HG03175 (cell line): ENCODE data around the gene ZDHHC11B.
"Not testable (repeated sequence)": the region's sequence is repeated elsewhere in the genome, so short reads cannot be mapped to it uniquely, and the experiment has no call there.

Experiments
- ATAC-seq: cut with Tn5 transposase; IDR thresholded peaks from one replicate; pipeline ENCODE4 v1.9.1; 2021; ENCODE audit warnings: mild to moderate bottlenecking, moderate library complexity; ENCODE audit not compliant: unreplicated experiment

ZDHHC11B gene

DNA sequence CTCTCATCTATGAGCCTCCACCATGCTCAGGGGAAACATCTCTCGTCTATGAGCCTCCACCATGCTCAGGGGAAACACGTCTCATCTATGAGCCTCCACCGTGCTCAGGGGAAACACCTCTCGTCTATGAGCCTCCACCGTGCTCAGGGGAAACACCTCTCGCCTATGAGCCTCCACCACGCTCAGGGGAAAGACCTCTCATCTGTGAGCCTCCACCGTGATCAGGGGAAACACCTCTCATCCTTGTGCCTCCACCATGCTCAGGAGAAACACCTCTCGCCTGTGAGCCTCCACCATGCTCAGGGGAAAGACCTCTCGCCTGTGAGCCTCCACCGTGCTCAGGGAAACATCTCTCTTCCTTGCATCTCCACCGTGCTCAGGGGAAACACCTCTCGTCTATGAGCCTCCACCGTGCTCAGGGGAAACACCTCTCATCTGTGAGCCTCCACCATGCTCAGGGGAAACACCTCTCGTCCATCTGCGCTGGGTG, 30.3 kb downstream of the ZDHHC11B start:
- not testable (repeated sequence) for ATAC-seq

DNA sequence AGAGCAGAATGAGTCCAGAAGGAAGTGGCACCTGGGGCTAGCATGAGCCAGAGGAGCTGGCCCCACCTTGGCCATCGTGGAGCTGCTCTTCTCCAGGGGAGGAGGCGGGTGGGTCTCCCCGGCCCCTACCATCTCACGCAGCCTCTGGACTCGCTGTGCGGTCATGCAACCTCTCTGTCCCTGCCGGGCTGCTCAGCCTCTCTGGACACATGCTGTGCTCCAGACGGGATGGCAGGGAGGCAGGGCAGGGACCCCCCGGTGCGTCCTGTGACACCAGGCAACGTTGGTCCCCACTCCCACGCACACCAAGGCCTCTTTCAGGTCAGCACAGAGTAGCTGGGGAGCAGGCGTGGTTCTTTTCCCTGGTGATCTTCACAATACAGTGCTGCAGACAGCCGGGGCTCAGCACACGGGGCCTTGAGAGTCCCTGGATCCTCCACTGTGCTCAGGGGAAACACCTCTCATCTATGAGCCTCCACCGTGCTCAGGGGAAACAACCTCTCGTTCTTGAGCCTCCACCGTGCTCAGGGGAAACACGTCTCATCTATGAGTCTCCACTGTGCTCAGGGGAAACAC, 30.9 kb downstream of the ZDHHC11B start:
- not testable (repeated sequence) for ATAC-seq

DNA sequence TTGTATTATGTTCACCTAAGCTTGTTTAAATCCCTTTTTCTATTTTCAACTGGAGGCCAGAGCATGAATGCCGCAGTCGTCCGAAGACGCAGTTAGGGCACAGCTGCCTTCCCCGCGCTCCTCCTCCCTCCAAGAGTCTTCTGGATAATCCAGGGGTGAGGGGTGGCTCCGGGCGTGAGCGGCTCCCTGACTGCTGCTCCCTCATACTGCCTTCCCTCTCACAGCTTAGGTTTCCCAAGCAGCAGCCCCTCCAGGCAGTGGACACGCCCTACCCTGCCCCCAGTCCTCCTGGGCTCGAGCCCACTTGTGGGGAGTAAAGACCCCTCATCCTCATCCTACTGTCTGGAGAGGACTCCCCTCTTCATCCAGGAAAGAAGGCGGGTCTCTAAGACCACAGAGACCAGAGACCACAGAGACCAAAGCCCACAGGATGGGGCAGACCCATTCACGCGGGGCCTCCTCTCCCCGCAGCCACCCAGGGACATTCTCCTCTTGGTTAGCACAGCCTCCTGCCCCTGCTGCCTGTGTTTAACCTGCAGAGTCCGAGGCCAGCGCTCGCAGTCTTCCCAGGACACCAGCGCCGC, 31.9 kb downstream of the ZDHHC11B start:
- not testable (repeated sequence) for ATAC-seq

DNA sequence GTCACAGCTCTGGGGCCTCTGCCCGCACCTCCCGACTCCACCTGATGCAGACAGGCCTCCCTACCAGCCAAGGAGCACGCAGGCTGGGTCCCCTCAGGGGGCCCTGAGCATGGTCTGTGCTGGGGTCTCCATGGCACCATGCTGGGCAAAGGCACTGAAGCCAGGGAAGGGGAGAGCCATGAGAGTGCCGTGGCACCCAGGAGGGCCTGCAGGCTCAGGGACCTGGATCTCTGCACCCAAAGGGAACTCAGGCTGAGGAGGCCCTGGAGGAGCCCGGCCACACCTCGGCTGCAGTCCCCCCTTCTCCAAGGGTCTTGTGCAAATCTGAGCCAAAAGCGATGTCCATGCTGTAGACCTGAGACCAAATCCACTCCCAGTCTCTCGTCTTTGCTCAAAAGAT, 32.5 kb downstream of the ZDHHC11B start:
- ATAC-seq = not testable (repeated sequence)

DNA sequence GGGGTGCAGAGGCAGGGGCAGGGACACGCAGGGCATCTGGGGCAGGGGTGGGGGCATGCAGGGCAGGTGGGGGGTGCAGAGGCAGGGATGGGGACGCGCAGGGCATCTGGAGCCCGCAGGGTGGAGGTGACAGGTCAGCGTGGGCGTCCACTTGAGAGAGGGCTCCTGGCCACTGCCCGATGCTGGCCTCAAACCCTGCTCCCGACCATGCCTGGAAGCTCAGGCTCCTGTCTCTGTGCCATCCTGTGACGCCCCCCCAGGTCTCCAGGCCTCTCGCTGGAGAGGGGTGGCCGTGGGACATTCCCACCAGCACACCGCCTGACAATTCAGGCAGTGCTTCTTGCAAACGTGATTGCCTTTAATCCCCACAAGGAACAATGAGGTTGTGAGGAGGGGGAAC, 33.0 kb downstream of the ZDHHC11B start:
- no peak for ATAC-seq

- ATAC-seq = not testable (repeated sequence)
Measured at GRCh38 chr5:750226-750625, 34.3 kb downstream of the ZDHHC11B start.

- no peak for ATAC-seq
Measured at GRCh38 chr5:749101-749670, 35.3 kb downstream of the ZDHHC11B start.

DNA sequence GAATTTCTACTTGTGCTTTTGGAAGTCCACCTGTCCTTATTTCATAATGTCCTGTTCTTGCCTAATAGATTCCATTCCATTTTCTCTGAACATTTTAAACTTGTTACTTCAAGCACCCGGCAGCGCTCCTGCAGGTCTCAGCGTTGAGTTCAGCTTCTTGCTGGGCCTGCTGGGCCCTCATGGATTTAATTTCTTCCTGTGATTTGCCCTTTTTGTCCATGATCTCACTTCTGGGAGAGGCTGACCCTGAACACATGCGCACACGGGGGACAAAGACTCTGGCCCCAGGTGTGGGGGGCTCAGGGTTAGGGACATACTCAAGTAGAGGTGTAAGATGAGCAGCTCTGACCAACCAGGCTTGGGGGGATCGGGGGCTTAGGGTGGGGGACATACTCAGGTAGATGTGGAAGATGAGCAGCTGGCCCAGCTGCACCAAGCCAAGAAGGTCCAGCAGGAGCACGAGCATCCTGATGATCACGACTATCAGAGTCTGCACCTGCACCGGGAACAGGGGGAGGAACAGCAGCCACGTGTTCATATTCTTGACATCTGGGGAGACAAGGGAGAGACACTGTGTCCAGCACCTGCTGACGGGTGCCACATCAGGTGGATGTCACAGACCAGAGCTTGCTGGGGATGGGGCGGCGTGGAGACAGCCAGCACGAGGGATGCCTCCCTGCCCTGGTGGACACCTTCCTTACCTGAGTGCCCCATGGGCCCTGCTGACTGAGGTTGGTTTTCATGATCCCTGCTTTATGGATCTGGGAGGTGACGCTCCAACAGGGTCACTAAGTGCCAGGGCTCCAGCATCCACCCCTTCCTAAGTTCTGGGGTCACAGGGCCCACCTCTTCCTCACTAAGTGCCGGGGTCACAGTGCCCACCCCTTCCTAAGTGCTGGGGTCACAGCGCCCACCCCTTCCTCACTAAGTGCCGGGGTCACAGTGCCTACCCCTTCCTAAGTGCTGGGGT, 36.2 kb downstream of the ZDHHC11B start:
- not testable (repeated sequence) for ATAC-seq

GRCh38 chr5:747303-747844, 37.2 kb downstream of the ZDHHC11B start:
- ATAC-seq = not testable (repeated sequence)

GRCh38 chr5:746258-746761, 38.2 kb downstream of the ZDHHC11B start:
- no peak for ATAC-seq

- not testable (repeated sequence) for ATAC-seq
Measured at GRCh38 chr5:745272-746142, 39.0 kb downstream of the ZDHHC11B start.

GRCh38 chr5:743696-744404, 40.7 kb downstream of the ZDHHC11B start:
- not testable (repeated sequence) for ATAC-seq

- ATAC-seq = not testable (repeated sequence)
Measured at GRCh38 chr5:742276-742675, 42.3 kb downstream of the ZDHHC11B start.

DNA sequence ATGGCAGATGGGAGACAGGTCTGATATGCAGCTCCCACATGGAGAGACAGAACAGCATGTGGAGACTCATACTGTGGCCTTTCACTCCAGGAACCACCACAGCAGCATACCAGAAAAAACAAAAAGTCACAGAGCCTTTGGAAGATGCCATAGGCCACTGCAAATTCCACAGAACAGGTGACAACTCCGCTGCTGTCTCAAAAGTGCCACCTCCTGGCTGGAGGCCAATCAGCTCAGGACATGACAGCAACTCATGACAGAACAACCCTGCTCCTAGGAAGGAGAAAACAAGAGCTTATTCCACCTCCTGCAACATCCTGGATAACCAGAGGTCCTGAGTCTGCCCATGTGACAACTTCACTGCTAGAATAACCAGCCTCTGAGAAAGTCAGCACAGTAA, 50.4 kb downstream of the ZDHHC11B start:
- not testable (repeated sequence) for ATAC-seq

DNA sequence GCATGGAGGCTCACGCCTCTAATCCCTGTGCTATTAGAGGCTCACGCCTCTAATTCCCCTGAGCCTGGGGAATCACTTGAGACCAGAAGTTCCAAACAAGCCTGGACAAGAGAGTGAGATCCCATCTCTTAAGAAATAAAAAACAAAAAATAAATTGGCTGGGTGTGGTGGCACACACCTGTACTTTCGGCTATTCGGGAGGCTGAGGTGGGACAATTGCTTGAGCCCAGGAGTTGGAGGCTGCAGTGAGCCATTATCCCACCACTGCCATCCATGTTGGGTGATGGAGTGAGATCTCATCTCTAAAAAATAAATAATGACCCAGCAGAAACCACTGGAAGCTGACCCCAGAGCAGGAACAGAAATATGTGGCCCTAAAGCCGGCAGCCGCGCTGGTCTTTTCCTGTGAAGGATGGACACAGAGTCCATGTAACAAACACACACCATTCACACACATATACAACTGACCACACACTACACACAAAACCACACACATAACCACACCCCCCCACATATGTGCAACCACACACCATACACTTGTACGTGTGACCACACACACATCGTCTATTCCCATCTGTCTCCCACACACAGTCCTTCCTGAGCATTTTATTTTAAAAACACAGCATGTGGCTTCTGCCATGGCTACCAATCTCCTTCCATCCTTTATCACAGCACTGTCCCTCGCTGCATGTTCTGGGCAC, 51.6 kb downstream of the ZDHHC11B start:
- not testable (repeated sequence) for ATAC-seq

DNA sequence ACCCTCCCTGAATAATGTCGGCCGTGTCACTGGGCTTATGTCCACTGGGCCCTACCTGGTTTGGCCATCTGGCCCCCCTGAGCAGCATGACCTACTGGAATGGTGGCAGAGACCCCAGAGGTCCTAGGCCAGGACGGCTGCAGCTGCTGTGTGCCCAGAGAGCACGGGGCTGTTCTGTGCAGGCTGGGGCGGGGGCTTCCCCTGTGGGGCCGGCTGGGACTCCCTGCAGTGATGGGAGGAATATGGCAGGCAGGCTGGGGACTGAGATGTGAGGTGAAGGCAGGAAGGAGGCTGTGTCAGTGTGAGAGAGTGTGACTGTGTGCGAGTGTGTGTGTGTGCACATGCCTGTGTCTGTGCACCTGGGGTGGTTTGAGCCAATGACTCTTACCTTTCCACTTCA, 55.3 kb downstream of the ZDHHC11B start:
- not testable (repeated sequence) for ATAC-seq

GRCh38 chr5:727087-727486, 57.4 kb downstream of the ZDHHC11B start:
- ATAC-seq = not testable (repeated sequence)

DNA sequence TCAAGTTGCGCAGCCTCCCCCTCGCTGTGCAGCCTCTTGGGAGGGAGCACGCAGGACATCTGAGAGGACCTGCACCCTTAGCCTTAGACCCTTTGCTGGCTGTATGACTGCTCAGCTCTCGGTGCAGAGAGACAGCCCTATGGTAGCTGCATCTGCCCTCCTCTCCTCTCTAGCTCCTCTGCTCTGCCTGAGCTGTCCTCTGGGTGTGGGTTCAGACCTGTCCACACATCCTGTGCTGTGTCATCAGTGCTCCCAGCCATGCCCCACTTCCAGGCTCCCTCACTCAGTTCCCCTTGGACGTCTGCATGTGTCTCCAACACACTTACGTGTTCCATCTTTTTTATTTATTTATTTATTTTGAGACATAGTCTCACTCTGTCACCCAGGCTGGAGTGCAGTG, 60.7 kb downstream of the ZDHHC11B start:
- ATAC-seq = not testable (repeated sequence)
